Activated CD4-positive, CD25-positive, alpha-beta regulatory T cell (primary cell): ENCODE data around the gene ZNF784.
A peak's percentile ranks its signal among the peaks of the same experiment; 100 is the strongest.

ENCODE experiments used
- DNase-seq, 4 experiments: peaks; one replicate each; lab custom pipeline; 2025; lab: John Stamatoyannopoulos, UW

The ZNF784 gene

DNA sequence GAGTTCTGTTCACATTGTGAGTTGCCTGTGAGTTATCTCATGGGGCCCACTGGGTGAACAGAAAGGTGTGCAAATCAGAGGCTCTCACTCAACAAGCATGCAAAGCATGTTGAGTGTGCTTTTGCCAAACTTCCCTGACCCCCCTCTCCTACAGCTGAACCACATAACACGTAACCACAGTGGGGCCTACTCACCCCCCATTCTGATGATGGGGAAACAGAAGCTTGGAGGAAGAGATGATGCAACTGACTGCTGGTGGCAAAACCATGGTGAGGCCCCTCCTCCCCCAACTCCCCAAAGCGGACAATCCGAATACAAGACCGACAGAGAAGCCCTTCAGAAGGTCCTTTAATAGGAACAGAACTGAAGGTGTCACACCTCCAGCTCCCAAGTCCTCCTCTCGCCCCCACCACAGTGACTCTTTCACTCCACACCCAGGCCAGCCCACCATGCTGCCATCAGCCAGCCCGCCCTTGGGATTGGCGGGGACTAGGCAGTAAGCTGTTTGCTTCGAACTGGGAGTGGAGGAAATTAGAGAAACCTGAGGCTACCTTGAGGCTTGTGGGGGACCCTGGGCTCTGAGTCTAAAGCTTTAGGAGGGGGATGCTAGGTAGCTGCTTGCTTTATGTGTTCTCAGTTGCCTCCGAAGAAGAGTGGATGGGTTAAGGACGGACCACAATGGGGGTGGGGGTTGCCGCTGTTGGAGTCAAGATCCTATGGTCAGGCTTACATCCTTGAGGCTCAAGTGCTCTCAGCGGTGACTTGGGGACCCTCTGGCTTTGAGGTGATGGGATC is 3.8 kb downstream of the ZNF784 start:
- no peak for DNase-seq

DNA sequence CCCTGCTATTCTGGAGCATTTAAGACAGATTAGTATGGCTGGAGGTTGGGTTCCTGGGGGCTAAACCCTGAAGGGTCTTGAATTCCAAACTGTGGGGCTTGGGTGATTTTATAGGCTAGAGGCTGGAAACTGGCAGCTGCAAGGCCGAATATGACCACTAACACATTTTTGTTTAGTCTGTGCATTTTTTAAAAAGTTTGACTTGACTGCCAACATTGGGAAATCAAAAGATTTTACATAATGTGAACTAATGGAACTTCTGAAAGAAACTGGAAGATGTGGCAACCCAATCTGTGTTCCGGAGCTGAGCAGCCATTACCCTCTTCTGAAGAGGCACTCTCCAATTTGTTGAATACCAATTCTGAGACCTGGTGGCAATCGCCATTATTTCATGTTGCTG is 5.1 kb downstream of the ZNF784 start:
- no peak for DNase-seq

DNA sequence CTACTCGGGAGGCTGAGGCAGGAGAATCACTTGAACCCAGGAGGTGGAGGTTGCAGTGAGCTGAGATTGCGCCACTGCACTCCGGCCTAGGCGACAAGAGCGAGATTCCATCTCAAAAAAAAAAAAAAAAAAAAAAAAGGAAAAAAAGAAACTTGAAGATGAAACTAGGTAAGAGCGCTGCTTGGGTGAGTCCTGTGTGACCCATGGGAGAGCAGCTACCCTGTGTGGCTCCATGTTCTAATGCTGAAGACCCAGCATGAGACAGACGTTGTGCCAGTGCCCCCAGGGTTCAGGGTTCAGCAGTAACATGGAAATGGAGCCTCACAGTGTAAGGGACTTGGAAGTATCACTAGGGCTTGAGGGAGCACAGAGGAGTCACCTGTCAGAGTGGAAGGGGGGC is 5.9 kb downstream of the ZNF784 start:
- no peak for DNase-seq

DNA sequence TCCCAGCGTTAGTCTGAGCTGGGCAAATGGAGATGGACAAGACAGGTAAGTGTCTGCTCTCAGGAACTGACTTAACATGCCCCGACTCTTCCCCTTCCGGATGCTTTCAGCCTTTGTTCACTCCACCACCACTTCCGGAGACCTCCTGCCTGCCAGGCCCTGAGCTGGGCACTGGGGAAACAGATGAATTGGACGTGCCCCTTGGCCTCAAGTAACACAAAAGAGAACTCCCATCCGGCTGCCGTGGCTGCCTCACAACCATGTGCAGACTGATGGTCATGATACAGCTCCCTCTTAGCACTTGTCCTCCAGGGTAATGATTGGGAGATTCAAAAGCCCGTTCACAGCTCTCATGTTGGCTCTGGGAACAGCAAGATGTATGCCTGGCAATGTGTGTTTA is 6.9 kb downstream of the ZNF784 start:
- no peak for DNase-seq

DNA sequence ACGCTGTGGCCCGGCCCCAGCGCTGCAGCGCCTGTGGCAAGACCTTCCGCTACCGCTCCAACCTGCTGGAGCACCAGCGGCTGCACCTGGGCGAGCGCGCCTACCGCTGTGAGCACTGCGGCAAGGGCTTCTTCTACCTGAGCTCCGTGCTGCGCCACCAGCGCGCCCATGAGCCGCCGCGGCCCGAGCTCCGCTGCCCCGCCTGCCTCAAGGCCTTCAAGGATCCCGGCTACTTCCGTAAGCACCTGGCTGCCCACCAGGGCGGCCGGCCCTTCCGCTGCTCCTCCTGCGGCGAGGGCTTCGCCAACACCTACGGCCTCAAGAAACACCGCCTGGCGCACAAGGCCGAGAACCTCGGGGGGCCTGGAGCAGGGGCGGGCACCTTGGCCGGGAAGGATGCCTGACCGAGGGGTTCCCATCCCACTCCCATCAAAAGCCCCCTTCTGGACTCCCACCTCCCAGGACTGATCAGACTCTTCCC is 7.9 kb downstream of the ZNF784 start:
- DNase-seq, result no peak

DNA sequence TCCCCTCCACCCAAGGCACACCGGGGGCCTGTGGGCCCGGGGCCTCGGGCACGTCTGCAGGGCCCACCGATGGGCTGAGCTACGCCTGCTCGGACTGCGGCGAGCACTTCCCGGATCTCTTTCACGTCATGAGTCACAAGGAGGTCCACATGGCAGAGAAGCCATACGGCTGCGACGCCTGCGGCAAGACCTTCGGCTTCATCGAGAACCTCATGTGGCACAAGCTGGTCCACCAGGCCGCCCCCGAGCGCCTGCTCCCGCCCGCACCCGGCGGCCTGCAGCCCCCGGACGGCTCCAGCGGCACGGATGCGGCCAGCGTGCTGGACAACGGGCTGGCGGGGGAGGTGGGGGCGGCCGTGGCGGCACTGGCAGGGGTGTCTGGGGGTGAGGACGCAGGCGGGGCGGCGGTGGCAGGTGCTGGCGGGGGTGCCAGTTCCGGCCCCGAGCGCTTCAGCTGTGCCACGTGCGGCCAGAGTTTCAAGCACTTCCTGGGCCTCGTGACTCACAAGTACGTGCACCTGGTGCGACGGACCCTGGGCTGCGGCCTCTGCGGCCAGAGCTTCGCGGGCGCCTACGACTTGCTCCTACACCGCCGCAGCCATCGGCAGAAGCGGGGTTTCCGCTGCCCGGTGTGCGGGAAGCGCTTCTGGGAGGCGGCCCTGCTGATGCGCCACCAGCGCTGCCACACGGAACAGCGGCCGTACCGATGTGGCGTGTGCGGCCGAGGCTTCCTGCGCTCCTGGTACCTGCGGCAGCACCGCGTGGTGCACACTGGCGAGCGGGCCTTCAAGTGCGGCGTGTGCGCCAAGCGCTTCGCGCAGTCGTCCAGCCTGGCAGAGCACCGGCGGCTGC is 8.6 kb downstream of the ZNF784 start:
- DNase-seq, result no peak

DNA sequence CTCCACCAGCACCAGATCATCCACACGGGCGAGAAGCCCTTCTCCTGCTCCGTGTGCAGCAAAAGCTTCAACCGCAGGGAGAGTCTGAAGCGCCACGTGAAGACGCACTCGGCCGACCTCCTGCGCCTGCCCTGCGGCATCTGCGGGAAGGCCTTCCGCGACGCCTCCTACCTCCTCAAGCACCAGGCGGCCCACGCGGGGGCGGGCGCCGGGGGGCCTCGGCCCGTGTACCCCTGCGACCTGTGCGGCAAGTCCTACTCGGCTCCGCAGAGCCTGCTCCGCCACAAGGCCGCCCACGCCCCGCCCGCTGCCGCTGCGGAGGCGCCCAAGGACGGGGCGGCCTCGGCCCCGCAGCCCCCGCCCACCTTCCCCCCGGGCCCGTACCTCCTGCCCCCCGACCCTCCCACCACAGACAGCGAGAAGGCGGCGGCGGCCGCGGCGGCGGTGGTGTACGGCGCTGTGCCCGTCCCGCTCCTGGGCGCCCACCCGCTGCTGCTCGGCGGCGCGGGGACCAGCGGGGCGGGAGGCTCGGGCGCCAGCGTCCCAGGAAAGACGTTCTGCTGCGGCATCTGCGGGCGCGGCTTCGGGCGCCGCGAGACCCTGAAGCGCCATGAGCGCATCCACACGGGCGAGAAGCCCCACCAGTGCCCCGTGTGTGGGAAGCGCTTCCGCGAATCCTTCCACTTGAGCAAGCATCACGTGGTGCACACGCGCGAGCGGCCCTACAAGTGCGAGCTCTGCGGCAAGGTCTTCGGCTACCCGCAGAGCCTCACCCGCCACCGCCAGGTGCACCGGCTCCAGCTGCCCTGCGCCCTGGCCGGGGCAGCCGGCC is 9.4 kb downstream of the ZNF784 start:
- no peak for DNase-seq

DNA sequence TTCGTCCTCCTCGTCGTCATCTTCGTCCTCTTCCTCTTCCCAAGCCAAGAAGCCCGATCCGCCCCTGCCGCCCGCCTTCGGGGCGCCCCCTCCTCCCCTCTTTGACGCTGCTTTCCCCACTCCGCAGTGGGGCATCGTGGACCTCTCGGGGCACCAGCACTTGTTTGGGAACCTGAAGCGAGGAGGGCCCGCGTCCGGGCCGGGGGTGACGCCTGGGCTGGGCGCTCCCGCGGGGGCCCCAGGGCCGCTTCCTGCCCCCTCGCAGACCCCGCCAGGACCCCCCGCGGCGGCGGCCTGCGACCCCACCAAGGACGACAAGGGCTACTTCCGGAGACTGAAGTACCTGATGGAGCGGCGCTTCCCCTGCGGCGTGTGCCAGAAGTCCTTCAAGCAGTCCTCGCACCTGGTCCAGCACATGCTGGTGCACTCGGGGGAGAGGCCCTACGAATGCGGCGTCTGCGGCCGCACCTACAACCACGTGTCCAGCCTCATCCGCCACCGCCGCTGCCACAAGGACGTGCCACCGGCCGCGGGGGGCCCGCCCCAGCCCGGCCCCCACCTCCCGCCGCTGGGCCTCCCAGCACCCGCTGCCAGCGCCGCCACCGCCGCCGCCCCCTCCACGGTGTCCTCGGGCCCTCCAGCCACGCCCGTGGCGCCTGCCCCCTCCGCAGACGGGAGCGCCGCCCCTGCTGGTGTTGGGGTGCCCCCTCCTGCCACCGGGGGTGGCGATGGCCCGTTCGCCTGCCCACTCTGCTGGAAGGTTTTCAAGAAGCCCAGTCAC is 10.2 kb downstream of the ZNF784 start:
- no peak for DNase-seq

DNA sequence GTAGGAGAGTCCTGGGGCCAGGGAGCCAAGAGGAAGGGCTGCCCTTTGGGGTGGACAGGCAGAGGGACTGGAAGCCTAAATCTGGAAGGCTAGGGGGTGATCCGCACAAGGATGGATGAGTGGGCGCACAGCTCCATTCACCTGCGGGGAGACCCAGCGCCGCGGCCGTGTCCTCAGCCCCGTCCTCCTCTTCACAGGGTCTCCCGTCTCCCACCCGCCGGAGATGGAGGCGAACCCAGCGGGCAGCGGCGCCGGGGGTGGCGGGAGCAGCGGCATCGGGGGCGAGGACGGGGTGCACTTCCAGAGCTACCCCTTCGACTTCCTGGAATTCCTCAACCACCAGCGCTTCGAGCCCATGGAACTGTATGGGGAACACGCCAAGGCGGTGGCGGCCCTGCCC is 11.0 kb downstream of the ZNF784 start:
- DNase-seq, result no peak

DNA sequence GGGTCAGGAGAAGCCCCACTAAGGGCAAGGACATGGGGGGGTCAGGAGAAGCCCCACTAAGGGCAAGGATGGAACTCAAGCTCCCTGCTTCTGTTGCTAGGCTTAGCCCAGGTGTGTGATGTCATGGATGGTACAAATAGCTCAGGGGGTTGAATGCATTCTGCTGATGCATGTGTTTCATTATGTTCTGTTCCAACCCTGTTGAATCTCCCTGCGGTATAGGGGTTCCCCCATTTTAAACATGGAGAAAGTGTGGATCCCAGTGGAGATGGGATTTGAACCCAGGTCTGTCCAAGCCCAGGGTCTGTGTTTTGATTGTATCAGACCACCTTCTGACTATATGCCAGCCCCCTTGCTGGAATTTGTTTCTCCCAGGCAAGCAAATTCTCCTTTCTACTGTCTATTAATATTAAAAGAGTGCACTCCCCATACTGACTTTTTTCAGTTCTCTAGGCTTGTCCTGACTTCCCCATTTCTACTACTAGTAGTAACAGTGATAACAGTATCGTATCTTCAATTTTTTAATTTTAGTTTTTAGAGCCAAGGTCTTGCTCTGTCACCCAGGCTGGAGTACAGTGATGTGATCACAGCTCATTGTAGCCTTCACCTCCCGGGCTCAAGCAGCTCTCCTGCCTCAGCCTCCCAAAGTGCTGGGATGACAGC is 12.3 kb downstream of the ZNF784 start:
- DNase-seq, result no peak

DNA sequence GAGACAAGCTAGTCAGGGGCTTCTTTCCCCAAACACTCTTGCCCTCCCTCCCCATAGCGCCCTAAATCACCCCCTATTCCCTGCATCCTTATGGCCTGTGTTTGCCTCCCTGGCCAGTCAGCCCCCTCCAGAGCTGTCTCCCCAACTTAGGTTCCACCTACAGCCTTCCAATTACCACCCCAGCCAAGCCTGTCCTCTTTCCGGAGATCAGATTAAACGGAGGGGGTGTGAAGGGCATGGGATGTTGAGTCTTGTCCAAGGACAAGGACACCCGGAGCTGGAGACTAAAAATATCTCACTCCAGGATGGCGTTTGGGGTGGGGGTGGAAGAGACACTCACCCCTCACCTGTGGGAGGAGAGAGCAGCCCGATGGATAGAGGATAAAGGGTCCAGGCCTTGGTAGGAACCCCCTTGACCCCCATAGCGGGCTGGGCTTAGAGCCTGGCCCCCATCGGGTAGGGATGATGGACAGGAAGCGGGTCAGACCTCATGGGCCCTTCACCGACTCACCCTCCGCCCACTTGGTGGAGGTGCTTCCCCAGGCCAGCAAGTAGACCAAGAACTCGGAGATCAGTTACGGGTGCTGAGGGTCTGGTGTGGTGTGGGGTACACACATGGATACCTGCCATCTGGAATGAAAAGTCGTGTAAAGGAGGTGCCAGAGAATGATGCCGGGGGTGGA is 12.9 kb downstream of the ZNF784 start:
- DNase-seq, result no peak

DNA sequence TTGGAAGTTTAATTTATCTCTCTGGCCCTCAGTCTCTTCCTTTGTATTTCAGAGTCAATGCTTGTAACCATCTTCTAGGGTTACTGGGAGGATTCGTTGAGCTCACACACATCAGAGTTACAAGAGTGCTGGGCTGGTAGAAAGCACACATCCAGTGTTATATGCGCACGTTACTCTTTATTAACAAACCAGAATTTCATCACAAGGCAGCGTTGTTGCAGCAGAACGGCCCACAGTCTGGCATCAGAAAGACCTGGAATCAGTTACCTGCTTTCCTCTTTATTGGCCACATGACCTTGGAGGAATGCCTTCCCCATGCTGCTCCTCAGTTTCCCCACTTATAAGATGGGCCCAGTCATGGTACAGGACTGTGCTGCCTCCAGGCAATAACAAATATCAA is 15.0 kb downstream of the ZNF784 start:
- no peak for DNase-seq

DNA sequence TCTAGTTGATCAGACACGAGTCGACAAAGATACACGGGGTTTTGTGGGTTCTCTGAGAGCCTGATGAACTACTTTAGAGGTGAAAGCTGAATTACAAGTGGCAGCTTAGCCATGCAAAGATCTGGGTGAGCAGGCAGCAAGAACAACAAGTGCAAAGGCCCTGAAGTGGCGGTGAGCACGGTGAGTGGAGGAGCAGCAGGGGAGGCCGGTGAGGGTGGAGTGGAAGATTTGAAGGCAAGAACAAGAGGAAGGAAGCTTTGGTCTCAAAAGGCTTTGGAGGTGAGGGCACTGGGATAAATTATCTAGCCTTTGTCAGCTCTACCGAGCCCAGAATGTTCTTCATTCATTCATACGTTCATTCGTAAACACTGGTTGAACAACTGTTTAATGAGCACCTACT is 17.5 kb downstream of the ZNF784 start:
- DNase-seq, result no peak

DNA sequence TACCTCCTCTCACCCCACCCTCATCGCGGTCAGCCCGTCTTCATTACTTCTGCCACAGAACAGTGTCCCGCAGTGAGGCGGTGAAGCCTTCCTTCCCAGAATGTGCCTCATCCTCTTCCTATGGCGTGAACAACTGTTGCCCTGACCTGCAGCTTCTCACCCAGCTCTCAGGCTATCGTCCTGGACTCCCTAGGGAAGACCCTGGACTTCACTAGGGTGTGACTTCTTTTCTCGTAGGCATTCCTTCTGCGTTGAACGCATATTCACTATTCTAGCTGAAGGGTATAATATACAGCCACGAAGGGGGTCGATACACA is 17.9 kb downstream of the ZNF784 start:
- no peak for DNase-seq

DNA sequence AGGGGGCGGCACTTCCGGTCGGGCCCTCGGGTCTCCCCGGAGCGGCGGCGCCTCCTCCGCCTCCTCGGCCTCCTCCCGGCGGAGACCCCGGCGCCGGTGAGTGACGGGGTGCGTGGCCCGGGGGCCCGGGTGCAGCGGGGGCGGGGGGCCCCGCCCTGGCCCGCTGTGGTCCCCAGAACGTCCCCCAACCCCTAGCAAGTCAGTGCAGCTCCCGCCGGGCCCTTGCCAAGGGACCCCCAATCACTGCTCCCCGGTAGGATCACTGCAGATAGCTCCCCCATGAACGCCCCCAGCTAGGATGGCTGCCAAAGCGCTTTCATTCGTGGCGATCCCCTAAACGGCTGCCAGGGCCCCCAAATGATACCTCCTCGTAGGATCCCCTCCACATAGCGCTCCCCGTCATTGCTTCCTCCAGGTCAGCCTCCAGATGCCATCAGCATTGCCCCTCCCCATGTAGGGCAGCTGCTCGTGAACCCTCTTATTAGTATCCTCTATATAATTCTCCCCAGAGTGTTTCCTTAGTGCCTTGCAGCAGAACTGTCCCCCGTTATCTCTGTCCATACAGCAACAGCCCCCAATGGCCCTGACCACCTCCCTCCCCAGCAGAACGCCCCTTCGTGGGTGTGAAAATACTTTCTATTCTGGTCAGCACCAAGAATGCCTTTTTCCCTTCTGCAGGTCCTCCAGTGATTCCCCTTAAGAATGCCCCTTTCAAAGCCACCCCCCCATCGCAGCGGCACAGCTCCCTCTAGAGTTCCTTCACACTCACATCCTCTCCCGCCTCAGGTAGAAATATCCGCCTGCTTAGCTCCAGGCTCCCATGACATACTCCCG is 18.5 kb downstream of the ZNF784 start, which contains the start of gene ZNF865:
TSS of gene ZNF865 (plus strand) at position 11 of the 834 bp plus-strand sequence. CDS start 7,972 bp downstream, outside the sequence.
- DNase-seq, result peak in 2 of 4 experiments; percentile 27 to 42

DNA sequence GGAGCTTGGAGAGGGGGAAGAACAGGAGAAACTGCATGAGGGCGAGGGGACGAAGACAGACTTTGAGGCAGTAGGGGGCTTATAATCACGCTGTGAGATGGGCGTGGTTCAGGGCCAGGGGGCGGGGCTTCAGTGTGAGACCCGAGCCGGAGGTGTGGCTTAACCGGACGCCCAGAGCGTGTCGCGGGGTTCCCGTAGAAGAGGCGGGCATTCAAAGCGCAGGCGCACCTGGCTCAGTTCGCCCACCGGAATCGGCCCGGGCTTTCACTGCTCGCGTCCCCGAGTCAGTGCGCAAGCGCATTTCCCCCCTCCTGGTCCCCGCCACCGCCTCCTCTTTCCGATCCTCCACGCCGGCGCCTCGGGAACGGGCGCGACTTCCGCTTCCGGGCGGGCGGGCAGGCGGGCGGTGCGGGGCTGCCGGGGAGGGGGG is 19.1 kb downstream of the ZNF784 start:
- DNase-seq, result peak; percentile 95 to 97 (median 96)

DNA sequence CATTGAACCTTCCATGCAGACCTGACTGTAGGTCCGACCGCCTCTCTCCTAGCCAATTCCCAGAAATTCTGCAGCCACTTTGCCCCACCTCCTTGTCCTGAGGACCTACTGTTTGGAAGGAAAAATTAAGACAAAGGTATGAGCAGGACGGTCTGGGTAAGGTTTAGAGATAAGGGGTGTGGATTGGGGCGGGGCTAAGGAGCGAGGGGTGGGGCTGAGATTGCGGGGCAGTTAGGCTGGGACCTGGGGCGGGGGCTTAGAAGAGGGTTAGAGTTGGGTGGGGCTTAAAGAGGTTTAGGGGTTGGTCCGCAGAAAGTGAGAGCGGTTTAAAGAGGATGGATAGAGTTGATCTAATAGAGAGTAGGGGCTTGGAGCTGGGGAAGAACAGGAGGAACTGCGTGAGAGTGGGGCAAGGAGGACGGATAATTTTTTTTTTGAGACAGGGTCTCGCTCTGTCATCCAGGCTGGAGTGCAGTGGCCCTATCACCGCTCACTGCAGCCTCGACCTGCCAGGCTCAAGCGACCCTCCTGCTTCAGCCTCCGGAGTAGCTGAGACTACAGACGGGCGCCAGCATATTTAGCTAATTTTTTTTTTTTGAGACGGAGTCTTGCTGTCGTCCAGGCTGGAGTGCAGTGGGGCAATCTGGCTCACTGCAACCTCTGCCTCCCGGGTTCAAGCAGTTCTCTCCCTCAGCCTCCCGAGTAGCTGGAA is 20.6 kb downstream of the ZNF784 start:
- no peak for DNase-seq

DNA sequence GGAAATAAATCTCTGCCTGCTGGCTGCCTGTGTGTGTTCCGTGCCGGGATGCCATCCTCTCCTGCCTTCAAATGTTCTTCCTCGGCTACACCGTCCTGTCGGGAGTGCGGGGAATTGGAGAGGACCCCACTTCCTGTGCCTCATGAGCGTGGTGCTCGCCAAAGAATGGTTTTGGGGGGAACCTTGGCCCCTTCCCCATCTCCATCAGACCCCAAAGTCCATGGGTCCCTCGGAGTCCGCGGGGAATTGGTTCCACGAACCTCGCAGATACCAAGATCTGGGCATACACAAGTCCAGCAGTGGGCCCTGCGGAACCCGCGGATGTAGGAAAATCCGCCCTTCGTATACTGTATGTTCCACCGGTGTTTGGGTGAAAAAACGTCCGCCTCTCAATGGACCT is 21.3 kb downstream of the ZNF784 start:
- no peak for DNase-seq
